K562 (cell line): Measurements from ENCODE around the gene DSG3. TPM values are rescaled to one million over a fixed set of nuclear protein-coding genes. Genes with fewer than 3 reads are reported as not detected.

Source experiments
- ATAC-seq: fragments of 200-7000 bp; cut with Tn5 transposase; 3 replicates; pipeline ENCODE4 v1.9.1; 2020; ENCODE audit warnings: moderate library complexity
- BruUV-seq: library from RNA; stranded (reverse); fragments of 400-500 nt; replicated peaks from 2 replicates; lab custom pipeline; 2021; lab: Mats Ljungman, UMichigan
- CTCF ChIA-PET: fragments of 300-600 bp; formaldehyde crosslinking; extraction: SDS; loops from one replicate; lab custom pipeline; 2021; ENCODE audit warnings: low intra/inter-chr PET ratio; lab: Yijun Ruan, JAX
- POLR2A ChIA-PET: fragments of 300-600, 350-650 bp; sonication (Branson Sonifier 250); formaldehyde crosslinking; extraction: SDS; loops from one replicate; lab custom pipeline; 2021; ENCODE audit warnings: antibody characterized with exemption, inconsistent platforms; lab: Yijun Ruan, JAX
- DNase-seq, 4 experiments: peaks; one replicate each; pipeline versions ENCODE4 v3.0.0 to v3.0.0-alpha.2; 2011 to 2018; ENCODE audit warnings: low spot score in 3 of 4, mixed read lengths in 3 of 4; ENCODE audit errors: extremely low read depth in 1 of 4
- FAIRE-seq: peaks from 2 replicates; lab custom pipeline; 2011; peaks lifted over from hg19 to GRCh38; lab: Jason Lieb, UNC
- H2AFZ ChIP-seq: 2 replicates; pipeline ENCODE4 v1.6.0; 2011; ENCODE audit warnings: low read depth, low read length, control low read depth, inconsistent platforms
- H3K27ac ChIP-seq: fragments of 200-600 bp; 3 replicates; pipeline ENCODE4 v1.8.0; 2011; ENCODE audit warnings: low read depth, mild to moderate bottlenecking, control low read depth, inconsistent platforms, low read length, moderate library complexity, mixed read lengths; ENCODE audit errors: extremely low read depth
- H3K27me3 ChIP-seq, 2 experiments: fragments of 300-600 bp in 1 of 2; 2 replicates in 1 of 2; 3 replicates in 1 of 2; pipeline versions ENCODE4 v1.6.0 to v1.8.0; 2011; ENCODE audit warnings: inconsistent platforms in 2 of 2, low read length in 2 of 2, mild to moderate bottlenecking in 1 of 2, mixed read lengths in 1 of 2, moderate library complexity in 1 of 2; ENCODE audit not compliant: control insufficient read depth in 2 of 2, insufficient read depth in 2 of 2
- H3K36me3 ChIP-seq: fragments of 300-600 bp; 3 replicates; pipeline ENCODE4 v1.8.0; 2011; ENCODE audit warnings: mild to moderate bottlenecking, low read length, inconsistent platforms; ENCODE audit not compliant: control insufficient read depth, insufficient read depth
- H3K4me1 ChIP-seq, 2 experiments: fragments of 200-600 bp in 1 of 2; replicated peaks in 1 of 2; 2 replicates in 1 of 2; 3 replicates in 1 of 2; pipeline versions ENCODE4 v1.5.1 to v1.8.0; 2011; ENCODE audit warnings: inconsistent platforms in 2 of 2, low read length in 2 of 2, mild to moderate bottlenecking in 1 of 2, mixed read lengths in 1 of 2, moderate library complexity in 1 of 2; ENCODE audit not compliant: control insufficient read depth in 2 of 2, insufficient read depth in 2 of 2
- H3K4me2 ChIP-seq: 2 replicates; pipeline ENCODE4 v1.6.1; 2011; ENCODE audit warnings: low read length, control low read depth, inconsistent platforms, mixed read lengths; ENCODE audit not compliant: insufficient read depth
- H3K4me3 ChIP-seq: fragments of 200-600 bp; sonication (generic), shearing (Covaris generic); 2 replicates; pipeline ENCODE4 v1.5.1; 2016; ENCODE audit warnings: control low read depth, inconsistent platforms
- H3K79me2 ChIP-seq: fragments of 200-600 bp; 3 replicates; pipeline ENCODE4 v1.8.0; 2011; ENCODE audit warnings: low read length, inconsistent platforms; ENCODE audit not compliant: control insufficient read depth, insufficient read depth
- H3K9ac ChIP-seq, 2 experiments: 2 replicates each; pipeline versions ENCODE4 v1.6.0 to v1.6.1; 2011; ENCODE audit warnings: low read depth in 2 of 2, low read length in 2 of 2, control low read depth in 1 of 2, inconsistent platforms in 1 of 2, mild to moderate bottlenecking in 1 of 2, mixed read lengths in 1 of 2; ENCODE audit not compliant: insufficient read depth in 1 of 2
- H3K9me1 ChIP-seq: one replicate; pipeline ENCODE4 v1.6.0; 2011; ENCODE audit warnings: inconsistent platforms, mild to moderate bottlenecking, low read length, moderate library complexity; ENCODE audit not compliant: control insufficient read depth, insufficient read depth
- H3K9me3 ChIP-seq: replicated peaks from 2 replicates; pipeline ENCODE4 v1.5.1; 2011; ENCODE audit warnings: low read depth, low read length, inconsistent platforms; ENCODE audit not compliant: control insufficient read depth, insufficient read depth
- H4K20me1 ChIP-seq: replicated peaks from 2 replicates; pipeline ENCODE4 v1.6.1; 2011; ENCODE audit warnings: low read length, inconsistent platforms, mixed read lengths; ENCODE audit not compliant: control insufficient read depth, insufficient read depth
- E2F5 ChIP-seq: sonication (generic); formaldehyde crosslinking; IDR thresholded peaks from 2 replicates; pipeline ENCODE4 v1.8.0; 2022; ENCODE audit warnings: mild to moderate bottlenecking, missing genetic modification reagents
- FOSL1 ChIP-seq: fragments of 200-800 bp; sonication (Bioruptor generic); conservative IDR thresholded peaks from 2 replicates; pipeline ENCODE4 v1.6.1; 2016; ENCODE audit warnings: missing genetic modification characterization, missing compliant biosample characterization
- FOXA1 ChIP-seq: fragments of 450-650 bp; IDR thresholded peaks from 2 replicates; pipeline ENCODE4 v1.6.1; 2016; ENCODE audit warnings: mild to moderate bottlenecking, borderline replicate concordance
- GATAD2B ChIP-seq: fragments of 450-650 bp; IDR thresholded peaks from 2 replicates; pipeline ENCODE4 v1.6.1; 2017; ENCODE audit warnings: mild to moderate bottlenecking, borderline replicate concordance
- JUND ChIP-seq, 2 experiments: IDR thresholded peaks; 2 replicates in 1 of 2; 3 replicates in 1 of 2; pipeline ENCODE4 v1.6.1; 2011; ENCODE audit warnings: borderline replicate concordance in 2 of 2, low read depth in 2 of 2, low read length in 2 of 2, improper control_type of control experiment in 1 of 2, missing biosample characterization in 1 of 2, missing genetic modification characterization in 1 of 2, missing genetic modification reagents in 1 of 2
- MLLT1 ChIP-seq, 2 experiments: fragments of 450-650 bp; IDR thresholded peaks; 2 replicates each; pipeline ENCODE4 v1.6.1; 2016
- SMARCC2 ChIP-seq: fragments of 450-650 bp; IDR thresholded peaks from 2 replicates; pipeline ENCODE4 v1.6.1; 2017; ENCODE audit warnings: antibody characterized with exemption, moderate library complexity, mild to moderate bottlenecking, low read depth
- WGBS: fragments of 100-300 bp; shearing (Covaris generic); methylation state at CpG from one replicate; pipeline ENCODE4 v1.1.6; 2016; ENCODE audit warnings: low coverage, mixed read lengths; ENCODE audit not compliant: insufficient coverage; ENCODE audit errors: missing lambda C conversion rate; 5-methylcytosine and 5-hydroxymethylcytosine counted together
- in situ Hi-C: fragments of 300-500 bp; cut with MboI; formaldehyde crosslinking; loops from 4 replicates; pipeline ENCODE4 v1.15.0; 2018; ENCODE audit warnings: inconsistent platforms, mixed read lengths
- intact Hi-C: fragments of 100-400 bp; cut with micrococcal nuclease; formaldehyde crosslinking; loops from 2 replicates; pipeline ENCODE4 v1.14.2; 2022
- polyA plus RNA-seq, 8 experiments: library from polyadenylated mRNA; depleted of rRNA in 4 of 8; stranded (reverse) in 5 of 8; unstranded in 3 of 8; fragments of >200 nt; fragmentation: Nextera tagmentation in 2 of 8; fragmentation: Illumina TruSeq in 1 of 8; extraction: Ambion mirVana in 2 of 8; extraction: Trizol in 1 of 8; gene quantifications; 2 replicates each; pipeline versions ENCODE4 v1.2.1 to v1.2.3, GENCODE V29; 2011 to 2014; ENCODE audit warnings: inconsistent platforms in 1 of 8, missing spikeins in 1 of 8
- total RNA-seq, 7 experiments: library from RNA; depleted of rRNA in 6 of 7; stranded (reverse); fragments of >200 nt in 6 of 7; fragmentation: Illumina TruSeq in 2 of 7; extraction: Trizol in 2 of 7; gene quantifications; 2 replicates each; pipeline versions ENCODE4 v1.2.1 to v1.2.3, GENCODE V29; 2011 to 2021; ENCODE audit warnings: low replicate concordance in 1 of 7

Gene DSG3
- total and polyA plus RNA-seq, 9 of the 15 experiments (the other 6 are each of a cell fraction or from before 2014, with no cell fraction given): 0.04 to 0.18 (median 0.07) TPM; not detected in 1

DNA sequence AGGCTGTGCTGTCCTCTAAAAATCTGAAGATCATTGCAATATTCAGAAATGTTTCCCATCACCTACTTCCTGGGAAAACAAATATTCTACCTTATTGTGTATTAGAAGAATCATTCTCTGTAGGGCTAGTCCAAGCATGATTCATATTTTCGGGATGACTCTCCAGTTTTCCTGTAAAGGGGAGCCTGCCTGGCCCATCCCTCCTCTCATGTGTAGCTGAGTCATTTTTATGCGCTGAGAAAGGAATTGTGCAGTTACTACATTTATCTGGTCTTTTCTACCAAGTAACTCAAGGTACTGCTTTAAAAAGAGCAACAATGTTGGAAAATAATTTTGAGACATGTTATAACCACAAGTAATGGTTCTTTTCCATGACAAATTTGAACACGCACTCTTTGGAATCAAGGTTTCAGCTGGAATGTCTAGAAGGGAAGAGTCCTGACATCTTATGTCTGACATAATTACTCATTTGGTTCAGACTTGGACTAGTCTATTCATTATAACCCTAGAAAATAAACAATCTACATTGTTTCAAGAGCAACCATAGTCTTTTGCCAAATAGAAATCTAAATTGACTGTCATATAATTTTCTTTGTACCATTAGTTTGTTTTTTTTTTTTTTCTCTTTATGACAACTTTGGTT is 6.6 kb downstream of the DSG3 start:
- Histone ChIP-seq H3K4me1 (no peaks in the 10 kb centered on the region), H3K9ac (no peak overlapping the region), H3K27ac (no peak overlapping the region), H3K79me2 (no peaks in the 10 kb centered on the region), H2AFZ (no peak overlapping the region), H4K20me1 (no peaks in the 10 kb centered on the region), H3K36me3 (no peaks in the 10 kb centered on the region), H3K4me2 (no peak overlapping the region), H3K9me1 (no peaks in the 10 kb centered on the region), H3K4me3 (no peak overlapping the region), H3K9me3 (no peaks in the 10 kb centered on the region), H3K27me3 (no peaks in the 10 kb centered on the region; a peak in 1 of 5 replicates)
- FAIRE-seq: peak; percentile 15
- intact Hi-C loops: no loop called here
- no TSS peak for BruUV-seq
- TF ChIP-seq GATAD2B: no peak
- TF ChIP-seq FOXA1: no peak
- TF ChIP-seq MLLT1 (IDR thresholded peaks at IDR 0.05): no peak
- TF ChIP-seq FOSL1 (tag): peak; percentile 85
- TF ChIP-seq E2F5 (CRISPR knock-in tag): no peak
- TF ChIP-seq SMARCC2: no peak
- TF ChIP-seq JUND (IDR thresholded peaks at IDR 0.05; ENCODE audit: borderline replicate concordance, low read depth, low read length): no peak
- 0 out of 3 replicates have a peak, but pooled peaks have one; percentile 26 for TF ChIP-seq JUND (tag; IDR thresholded peaks at IDR 0.05; ENCODE audit: borderline replicate concordance, low read depth, low read length)
- CTCF ChIA-PET: interaction anchor here (0.6 kb wide), 1 partner anchor 15 kb away, joined by 6 read pairs; no protein-coding TSS in a partner anchor
- in situ Hi-C loops: no loop called here
- DNase-seq: no peak
- POLR2A ChIA-PET: no interaction called here
- no peak for ATAC-seq
- WGBS: 22% methylated on average over 3 of the region's 3 CpGs
